SK-N-SH (cell line): ENCODE measurements around the gene TRRAP.

Source experiments
- EP300 ChIP-seq, 2 experiments: IDR thresholded peaks; 2 replicates each; pipeline versions ENCODE4 v1.4.0 to v1.6.1; 2012; ENCODE audit warnings: borderline replicate concordance in 1 of 2, low read depth in 1 of 2, low read length in 1 of 2
- GABPA ChIP-seq: IDR thresholded peaks from 2 replicates; pipeline ENCODE4 v1.4.0; 2012; ENCODE audit warnings: low read depth, mild to moderate bottlenecking
- MAX ChIP-seq: IDR thresholded peaks from 2 replicates; pipeline ENCODE4 v1.4.0; 2012; ENCODE audit warnings: low read depth
- POLR2AphosphoS5 ChIP-seq: IDR thresholded peaks from 2 replicates; pipeline ENCODE4 v1.6.1; 2012; ENCODE audit warnings: low read depth, low read length
- REST ChIP-seq: IDR thresholded peaks from 2 replicates; pipeline ENCODE4 v1.6.1; 2012; ENCODE audit warnings: mild to moderate bottlenecking, low read depth, low read length, moderate library complexity
- TF ChIP-seq, protein P1 (sequence below): fragments of 200-600 bp; sonication (generic); IDR thresholded peaks from 2 replicates; pipeline ENCODE4 v1.6.1; 2017; ENCODE audit warnings: antibody characterized with exemption, mild to moderate bottlenecking, moderate library complexity

DNA sequence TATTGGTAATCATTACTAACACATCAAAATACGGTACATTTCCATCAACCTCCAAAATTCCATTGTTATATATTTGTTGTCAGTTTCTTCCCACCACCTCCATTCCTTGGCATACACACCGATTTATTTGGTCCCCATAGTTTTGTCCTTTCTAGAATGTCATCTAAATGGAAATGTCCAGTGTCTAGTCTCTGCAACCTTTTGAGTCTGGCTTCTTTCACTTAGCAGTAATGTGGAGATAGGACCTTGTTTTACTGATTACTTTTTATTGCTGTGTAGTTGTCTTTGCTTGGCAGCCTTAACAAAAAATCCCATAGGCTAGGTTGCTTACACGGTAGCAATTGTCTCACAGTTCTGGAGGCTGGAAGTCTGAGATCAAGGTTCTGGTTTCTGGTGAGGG, 22.5 kb downstream of the TRRAP start:
- TF ChIP-seq GABPA (no peak), POLR2AphosphoS5 (no peak), REST (no peak), EP300 (IDR thresholded peaks at IDR 0.05; ENCODE audit: borderline replicate concordance in 1 of 2, low read depth in 1 of 2, low read length in 1 of 2) (no peak), MAX (no peak)
- TF ChIP-seq, protein P1, sequence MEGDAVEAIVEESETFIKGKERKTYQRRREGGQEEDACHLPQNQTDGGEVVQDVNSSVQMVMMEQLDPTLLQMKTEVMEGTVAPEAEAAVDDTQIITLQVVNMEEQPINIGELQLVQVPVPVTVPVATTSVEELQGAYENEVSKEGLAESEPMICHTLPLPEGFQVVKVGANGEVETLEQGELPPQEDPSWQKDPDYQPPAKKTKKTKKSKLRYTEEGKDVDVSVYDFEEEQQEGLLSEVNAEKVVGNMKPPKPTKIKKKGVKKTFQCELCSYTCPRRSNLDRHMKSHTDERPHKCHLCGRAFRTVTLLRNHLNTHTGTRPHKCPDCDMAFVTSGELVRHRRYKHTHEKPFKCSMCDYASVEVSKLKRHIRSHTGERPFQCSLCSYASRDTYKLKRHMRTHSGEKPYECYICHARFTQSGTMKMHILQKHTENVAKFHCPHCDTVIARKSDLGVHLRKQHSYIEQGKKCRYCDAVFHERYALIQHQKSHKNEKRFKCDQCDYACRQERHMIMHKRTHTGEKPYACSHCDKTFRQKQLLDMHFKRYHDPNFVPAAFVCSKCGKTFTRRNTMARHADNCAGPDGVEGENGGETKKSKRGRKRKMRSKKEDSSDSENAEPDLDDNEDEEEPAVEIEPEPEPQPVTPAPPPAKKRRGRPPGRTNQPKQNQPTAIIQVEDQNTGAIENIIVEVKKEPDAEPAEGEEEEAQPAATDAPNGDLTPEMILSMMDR, result no peak
